ENCODE results near the gene ARRB2. TPM values are rescaled to one million over a fixed set of nuclear protein-coding genes. Genes with fewer than 3 reads are reported as not detected.

The ARRB2 gene
- total RNA-seq, 1 donor from 2014 or later, result 40.8 TPM

GRCh38 chr17:4753392-4753791 is 43.0 kb downstream of the ARRB2 start:
- DNase-seq (ENCODE audit: low spot score), result no peak

- no peak for DNase-seq (ENCODE audit: low spot score)
Measured at GRCh38 chr17:4759776-4760236, 49.4 kb downstream of the ARRB2 start.

GRCh38 chr17:4764595-4764994 is 54.2 kb downstream of the ARRB2 start:
- DNase-seq (ENCODE audit: low spot score), result no peak

GRCh38 chr17:4766201-4766600 is 55.8 kb downstream of the ARRB2 start:
- no peak for DNase-seq (ENCODE audit: low spot score)

GRCh38 chr17:4766723-4767122 is 56.3 kb downstream of the ARRB2 start:
- no peak for DNase-seq (ENCODE audit: low spot score)

- DNase-seq (ENCODE audit: low spot score), result no peak
Measured at GRCh38 chr17:4768298-4768697, 57.9 kb downstream of the ARRB2 start.

GRCh38 chr17:4769628-4770027 is 59.2 kb downstream of the ARRB2 start:
- DNase-seq (ENCODE audit: low spot score), result no peak

Other genes with a start within 250 kb of the ARRB2 start
- gene SPNS2, start 211.8 kb upstream of the ARRB2 start, total RNA-seq, result 30.0 TPM
- 110 TPM for gene MYBBP1A, start 155.2 kb upstream of the ARRB2 start, total RNA-seq
- 83.6 TPM for gene GGT6, start 150.1 kb upstream of the ARRB2 start, total RNA-seq
- gene SMTNL2, start 126.1 kb upstream of the ARRB2 start, total RNA-seq, result 2.0 TPM
- 1.2 TPM for gene ALOX15, start 69.0 kb upstream of the ARRB2 start, total RNA-seq
- 56.9 TPM for gene PELP1, start 6.5 kb upstream of the ARRB2 start, total RNA-seq
- gene MED11, start 20.8 kb downstream of the ARRB2 start, total RNA-seq, result 19.5 TPM
- 1.7 TPM for gene ZMYND15, start 29.2 kb downstream of the ARRB2 start, total RNA-seq
- gene CXCL16, start 29.3 kb downstream of the ARRB2 start, total RNA-seq, result 26.8 TPM
- not detected for gene TM4SF5, start 61.3 kb downstream of the ARRB2 start, total RNA-seq
- gene VMO1, start 75.7 kb downstream of the ARRB2 start, total RNA-seq, result 0.89 TPM
- not detected for gene GLTPD2, start 78.3 kb downstream of the ARRB2 start, total RNA-seq
- 97.9 TPM for gene PSMB6, start 85.5 kb downstream of the ARRB2 start, total RNA-seq
- 59.1 TPM for gene PLD2, start 96.5 kb downstream of the ARRB2 start, total RNA-seq
- gene MINK1, start 122.7 kb downstream of the ARRB2 start, total RNA-seq, result 119 TPM
- gene C17orf107, start 188.9 kb downstream of the ARRB2 start, total RNA-seq, result 4.6 TPM
- 1.2 TPM for gene CHRNE, start 192.5 kb downstream of the ARRB2 start, total RNA-seq
- gene GP1BA, start 221.6 kb downstream of the ARRB2 start, total RNA-seq, result not detected
- 62.0 TPM for gene SLC25A11, start 229.4 kb downstream of the ARRB2 start, total RNA-seq
- 129 TPM for gene RNF167, start 229.6 kb downstream of the ARRB2 start, total RNA-seq
- 598 TPM for gene PFN1, start 237.9 kb downstream of the ARRB2 start, total RNA-seq
- 6.2 TPM for gene ENO3, start 240.5 kb downstream of the ARRB2 start, total RNA-seq

Data from ureter (tissue), 1 donor.